Naive B cell (primary cell): ENCODE measurements around the gene MAP1S. TPM values are rescaled to one million over a fixed set of nuclear protein-coding genes. Genes with fewer than 3 reads are reported as not detected.

Experiments used
- polyA plus RNA-seq, 6 donors: library from polyadenylated mRNA; unstranded; fragments of 300-500 nt; fragmentation: Illumina TruSeq; gene quantifications; one replicate each; pipeline ENCODE4 v1.2.3, GENCODE V29; 2021; ENCODE audit warnings: low read depth in 6 of 6

The MAP1S gene
- polyA plus RNA-seq, 6 donors from 2014 or later: 22.4 to 44.0 (median 26.0) TPM

Other genes with a start within 250 kb of the MAP1S start
- gene SLC27A1, start 249.0 kb upstream of the MAP1S start, polyA plus RNA-seq: 1 to 10 TPM in 5 of 6 donors, not detected in 1; 1.3 to 3.1 (median 2.3) TPM
- 10 to 100 TPM; 32.3 to 79.7 (median 73.0) TPM for gene PGLS, start 207.8 kb upstream of the MAP1S start, polyA plus RNA-seq
- gene COLGALT1, start 163.8 kb upstream of the MAP1S start, polyA plus RNA-seq: 10 to 100 TPM in 5 of 6 donors, 1 to 10 TPM in 1; 5.2 to 21.8 (median 15.2) TPM
- gene UNC13A, start 31.1 kb upstream of the MAP1S start, polyA plus RNA-seq: not detected
- 10 to 100 TPM; 10.1 to 52.1 (median 25.2) TPM for gene FCHO1, start 32.0 kb downstream of the MAP1S start, polyA plus RNA-seq
- not detected for gene B3GNT3, start 75.7 kb downstream of the MAP1S start, polyA plus RNA-seq
- 1 to 10 TPM in 2 of 6 donors, under 1 TPM in 3, not detected in 1; 0.49 to 1.8 (median 0.89) TPM for gene INSL3, start 102.0 kb downstream of the MAP1S start, polyA plus RNA-seq
- gene JAK3, start 128.5 kb downstream of the MAP1S start, polyA plus RNA-seq: 10 to 100 TPM; 38.5 to 68.7 (median 56.0) TPM
- 1,000 to 10,000 TPM; 4,544 to 6,141 (median 5,279) TPM for gene RPL18A, start 140.4 kb downstream of the MAP1S start, polyA plus RNA-seq
- under 1 TPM in 5 of 6 donors, not detected in 1; 0.07 to 0.80 (median 0.19) TPM for gene SLC5A5, start 152.5 kb downstream of the MAP1S start, polyA plus RNA-seq
- gene CCDC124, start 213.5 kb downstream of the MAP1S start, polyA plus RNA-seq: 10 to 100 TPM; 29.7 to 47.4 (median 32.6) TPM
- gene KCNN1, start 247.6 kb downstream of the MAP1S start, polyA plus RNA-seq: under 1 TPM in 1 of 6 donors, not detected in 5; 0.27 TPM